GM10847 (cell line): ENCODE data around the gene FAM50B.

Source experiments
- POLR2A ChIP-seq: IDR thresholded peaks from 2 replicates; pipeline ENCODE4 v1.6.1; 2011; ENCODE audit not compliant: insufficient read length; ENCODE audit errors: extremely low read depth

Gene FAM50B

DNA sequence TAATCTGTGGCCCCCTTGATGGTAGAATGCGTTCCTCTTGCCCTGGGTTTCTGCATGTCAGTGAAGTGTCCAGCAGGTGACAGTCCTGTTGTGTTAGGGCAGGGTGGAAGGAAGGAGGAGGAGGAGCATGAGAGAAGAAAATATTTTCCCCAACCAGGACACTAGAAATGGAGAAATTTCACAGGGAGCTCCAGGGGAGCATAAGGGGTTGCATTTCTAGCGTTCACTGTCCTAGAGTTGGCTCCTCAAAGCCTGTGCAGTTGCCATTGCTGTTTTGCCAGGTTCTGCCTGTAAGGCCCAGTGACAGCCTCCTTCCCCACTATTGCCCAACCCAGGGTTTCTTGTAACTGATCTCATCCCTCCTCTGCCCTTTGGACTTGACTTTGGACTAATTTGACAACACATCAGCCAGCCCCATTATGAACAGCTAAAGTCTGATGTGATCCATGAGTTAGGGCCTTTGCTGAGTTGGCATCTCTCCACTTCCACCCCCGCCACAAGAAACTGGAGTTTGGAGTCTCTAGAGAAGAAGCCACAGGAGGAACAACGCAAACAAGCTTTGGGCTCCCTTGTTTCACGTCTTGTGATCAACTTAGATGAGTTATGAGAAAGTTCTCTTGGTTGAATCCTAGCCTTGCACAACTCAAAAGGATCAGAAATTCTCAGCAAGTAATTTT lies 14.0 kb upstream of the FAM50B start:
- TF ChIP-seq POLR2A: no peak

DNA sequence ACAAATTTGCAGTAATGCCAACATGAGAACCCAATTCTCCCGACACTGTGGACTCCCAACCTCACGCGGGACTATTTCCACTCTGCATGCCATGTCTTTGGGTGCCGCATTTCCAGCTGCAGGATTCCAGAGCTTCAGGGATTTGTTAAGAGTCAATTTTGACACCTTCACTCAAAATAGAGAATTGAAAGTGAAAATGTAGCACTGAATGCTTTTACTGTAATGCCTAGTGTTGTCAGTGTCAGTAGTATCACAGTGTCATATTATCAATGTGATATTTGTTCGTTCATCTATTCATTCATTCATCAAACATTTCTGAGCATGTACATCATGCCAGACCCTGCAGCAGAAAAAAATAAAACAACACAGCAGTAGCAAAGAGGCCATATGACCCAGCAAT lies 13.4 kb upstream of the FAM50B start:
- no peak for TF ChIP-seq POLR2A

DNA sequence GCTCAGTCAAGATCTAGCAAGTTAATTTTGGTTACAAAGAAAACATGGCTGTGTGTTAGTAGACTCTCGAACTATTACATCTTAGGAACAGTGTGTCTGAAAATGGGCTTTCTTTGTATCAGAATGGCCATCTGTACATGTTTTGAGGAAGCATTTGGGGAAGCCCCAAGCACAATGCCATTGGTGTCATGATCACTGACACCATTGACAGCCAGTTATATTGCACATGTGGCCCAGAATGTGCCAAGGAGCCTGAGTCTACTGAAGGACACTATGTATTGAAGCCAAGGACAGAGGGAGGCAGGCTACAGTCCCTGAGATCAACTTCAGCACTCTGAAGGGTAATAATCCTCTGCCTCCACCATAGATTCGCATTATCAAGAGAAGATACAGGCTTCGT lies 12.6 kb upstream of the FAM50B start:
- no peak for TF ChIP-seq POLR2A

DNA sequence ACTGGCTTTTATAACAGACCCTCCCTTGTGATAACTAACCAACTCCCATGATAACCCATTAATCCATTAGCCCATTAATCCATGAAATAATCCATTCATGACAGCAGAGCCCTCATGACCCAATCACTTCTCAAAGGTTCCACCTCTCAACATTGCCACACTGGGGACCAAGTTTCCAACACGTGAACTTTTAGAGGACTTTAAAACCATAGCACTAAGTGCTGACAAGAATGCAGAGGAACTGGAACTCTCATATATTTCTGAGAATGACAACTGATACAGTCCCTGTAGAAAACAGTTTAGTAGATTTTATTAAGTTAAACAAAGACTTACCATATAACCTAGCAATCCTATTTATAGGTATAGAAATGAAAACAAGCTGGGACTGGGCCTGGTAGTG lies 11.4 kb upstream of the FAM50B start:
- no peak for TF ChIP-seq POLR2A

DNA sequence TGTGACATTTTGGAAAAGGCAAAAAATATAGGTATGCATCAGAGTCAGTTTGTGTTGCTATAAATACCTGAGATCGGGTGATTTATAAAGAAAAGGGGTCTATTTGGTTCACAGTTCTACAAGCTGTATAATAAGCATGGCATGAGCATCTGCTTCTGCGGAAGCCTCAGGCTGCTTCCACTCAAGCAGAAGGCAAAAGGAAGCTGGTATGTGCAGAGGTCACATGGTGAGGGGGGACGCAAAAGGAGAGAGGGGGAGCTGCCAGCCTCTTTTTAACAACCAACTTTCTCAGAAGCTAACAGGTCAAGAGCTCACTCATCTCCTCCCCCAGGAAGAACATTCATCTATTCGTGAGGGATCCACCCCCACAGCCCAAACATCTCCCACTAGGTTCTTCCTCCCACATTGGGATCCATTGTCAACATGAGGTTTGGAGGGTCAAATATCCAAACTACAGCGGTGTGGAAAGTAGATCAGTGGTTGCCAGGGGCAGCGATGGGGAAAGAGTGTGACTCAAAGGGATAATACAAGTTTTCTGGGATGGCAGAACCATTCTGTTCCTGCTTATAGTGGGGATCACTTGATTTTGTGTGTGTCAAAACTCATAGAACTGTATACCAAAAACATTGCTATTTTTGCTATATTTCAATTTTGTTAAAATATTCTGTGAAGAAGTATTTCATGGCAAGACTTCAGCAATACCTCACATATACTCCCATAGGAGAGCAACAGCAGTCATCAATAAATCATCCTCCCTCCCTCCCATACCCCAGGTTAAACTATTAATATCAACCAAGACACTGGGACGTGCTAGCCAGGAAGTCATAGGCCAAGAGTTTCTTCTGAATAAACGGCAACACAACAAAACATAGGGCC lies 9.9 kb upstream of the FAM50B start:
- TF ChIP-seq POLR2A: no peak

DNA sequence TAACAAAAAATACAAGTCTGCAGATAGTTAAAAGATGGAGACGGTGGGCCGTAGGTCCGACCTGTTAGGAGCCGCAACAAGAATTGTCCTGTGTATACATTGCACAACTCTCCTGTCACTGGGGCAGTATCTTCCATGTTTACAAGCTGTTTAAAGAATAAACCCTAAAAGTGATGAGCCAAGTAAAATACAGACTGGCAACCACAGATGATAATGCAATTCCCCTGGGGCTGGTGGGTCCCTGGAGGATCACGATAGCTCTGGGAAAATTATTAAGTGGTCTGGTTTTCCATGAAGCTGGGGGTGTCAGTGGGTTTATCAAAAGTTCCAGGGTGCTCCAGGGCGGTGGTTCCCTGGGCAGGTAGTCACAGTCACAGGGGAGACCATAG lies 8.1 kb upstream of the FAM50B start:
- no peak for TF ChIP-seq POLR2A

DNA sequence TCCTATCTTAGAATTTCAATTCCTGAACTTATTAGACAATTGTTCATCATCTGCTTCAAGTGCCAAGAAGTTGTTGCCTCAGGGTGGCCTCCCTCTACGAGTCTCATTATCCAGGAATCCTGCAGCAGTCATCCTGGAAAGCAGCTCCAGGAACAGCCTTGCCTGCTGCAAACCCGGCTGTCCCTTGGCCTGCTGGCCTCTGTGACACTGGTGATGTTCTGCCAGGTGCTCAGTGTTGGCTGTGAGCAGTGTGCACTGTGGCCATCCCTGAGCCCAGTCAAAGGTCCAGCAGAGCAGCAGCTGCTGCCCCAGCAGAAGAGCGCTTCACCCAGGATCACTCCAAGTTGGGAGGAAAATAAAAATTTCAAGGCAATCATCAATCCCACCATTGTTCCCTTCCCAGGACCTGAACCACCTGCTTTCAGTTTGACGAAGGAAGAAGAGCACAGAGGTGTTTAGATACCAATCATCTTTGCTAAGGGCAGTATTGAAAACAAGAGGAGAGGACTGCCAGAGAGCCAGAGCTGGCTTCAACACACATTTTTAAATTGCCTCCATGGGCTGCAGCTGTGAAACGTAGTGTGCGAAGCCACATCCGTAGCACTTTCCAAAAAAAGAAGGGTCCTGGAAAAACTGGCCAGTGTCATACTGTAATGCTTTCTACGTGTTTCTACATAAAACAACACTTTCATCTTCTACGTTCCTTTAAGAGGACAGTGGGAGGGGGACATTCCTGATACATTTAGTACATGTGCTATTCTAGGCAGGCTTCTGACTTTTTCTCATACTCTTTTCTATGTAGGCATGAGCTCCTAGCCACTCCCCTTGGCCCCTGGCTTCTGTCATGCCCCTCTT lies 7.2 kb upstream of the FAM50B start:
- TF ChIP-seq POLR2A: no peak

DNA sequence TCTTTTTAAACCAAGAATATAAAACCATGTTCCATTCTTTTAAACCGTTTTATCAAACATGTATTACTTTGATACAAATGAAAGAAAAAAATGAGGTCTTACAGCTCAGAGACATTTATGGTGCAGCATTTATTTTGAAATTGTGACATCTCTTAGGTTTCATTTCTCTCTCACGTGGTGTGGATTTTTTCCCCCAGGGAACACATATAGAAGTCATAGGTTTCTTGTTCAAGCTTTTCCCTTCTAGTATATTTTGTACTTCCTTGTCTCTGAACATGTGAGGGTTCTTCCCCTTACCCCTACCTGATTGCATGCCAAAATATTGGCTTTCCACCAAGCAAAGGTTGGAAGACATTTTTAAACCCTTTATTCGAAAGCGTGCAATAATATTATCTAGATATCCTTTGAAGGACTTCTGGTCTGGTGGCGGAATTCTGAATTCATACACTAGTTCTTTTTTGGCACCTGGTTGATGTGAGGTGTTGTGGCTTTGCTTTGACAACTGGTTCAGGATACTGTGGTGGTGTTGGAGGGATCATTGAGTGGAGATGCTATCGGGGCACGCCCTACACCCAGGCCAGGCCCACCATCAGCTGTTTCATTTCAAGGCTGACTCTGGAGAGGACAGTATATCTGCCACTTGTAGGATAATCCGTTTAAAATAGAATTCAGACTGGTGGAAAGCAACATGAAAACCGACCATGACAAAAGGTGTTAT lies 5.6 kb upstream of the FAM50B start:
- TF ChIP-seq POLR2A: no peak

DNA sequence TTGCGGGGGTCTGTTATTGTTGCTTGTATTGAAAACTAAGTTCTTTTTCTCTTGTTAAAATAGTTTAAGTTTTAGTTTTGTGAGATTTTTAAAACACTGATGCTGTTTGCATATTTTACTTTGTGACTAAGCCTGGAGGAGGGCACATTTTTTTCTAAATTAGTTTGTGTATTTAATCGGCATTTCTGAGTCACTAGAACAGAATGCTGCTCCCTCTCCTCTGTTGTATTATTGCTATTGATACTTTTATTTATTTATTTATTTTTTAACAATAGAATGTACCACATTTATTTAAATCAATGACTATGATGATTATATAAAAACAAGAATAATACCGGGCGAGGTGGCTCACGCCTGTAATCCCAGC lies 5.1 kb upstream of the FAM50B start:
- TF ChIP-seq POLR2A: no peak

DNA sequence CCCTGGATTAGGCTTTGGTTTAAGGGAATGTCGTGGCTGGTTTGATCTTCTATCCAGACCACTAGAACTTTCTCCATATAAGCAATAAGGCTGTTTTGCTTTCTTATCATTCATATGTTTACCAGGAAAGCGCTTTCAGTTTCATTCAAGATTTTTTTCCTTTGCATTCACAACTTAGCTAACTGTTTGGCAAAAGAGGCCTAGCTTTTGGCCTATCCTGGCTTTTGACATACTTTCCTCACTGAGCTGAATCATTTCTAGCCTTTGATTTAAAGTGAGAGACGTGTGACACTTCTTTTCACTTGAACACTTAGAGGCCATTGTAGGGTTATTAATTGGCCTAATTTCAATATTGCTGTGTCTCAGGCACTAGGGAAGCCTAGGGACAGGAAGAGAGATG lies 1.7 kb upstream of the FAM50B start:
- TF ChIP-seq POLR2A: no peak

DNA sequence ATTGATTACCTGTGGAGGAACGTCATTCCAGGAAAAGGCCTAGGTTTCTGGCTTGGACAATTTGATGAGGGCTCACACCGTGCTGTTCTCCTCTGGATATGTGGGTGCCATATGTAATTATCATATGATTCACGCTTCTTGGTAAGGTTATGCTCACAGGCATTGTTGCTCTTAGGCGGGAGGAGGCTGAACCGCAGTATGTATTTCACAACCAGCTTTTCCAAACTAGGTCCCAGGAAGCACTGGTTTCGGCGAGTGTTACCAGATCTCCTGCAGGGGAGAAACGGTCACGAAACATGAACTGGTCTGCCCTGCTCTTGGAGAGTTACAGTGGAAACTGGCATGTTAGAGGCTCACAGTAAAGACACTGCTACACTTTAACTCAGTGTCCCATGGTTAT lies 793 bp upstream of the FAM50B start:
- TF ChIP-seq POLR2A: no peak

DNA sequence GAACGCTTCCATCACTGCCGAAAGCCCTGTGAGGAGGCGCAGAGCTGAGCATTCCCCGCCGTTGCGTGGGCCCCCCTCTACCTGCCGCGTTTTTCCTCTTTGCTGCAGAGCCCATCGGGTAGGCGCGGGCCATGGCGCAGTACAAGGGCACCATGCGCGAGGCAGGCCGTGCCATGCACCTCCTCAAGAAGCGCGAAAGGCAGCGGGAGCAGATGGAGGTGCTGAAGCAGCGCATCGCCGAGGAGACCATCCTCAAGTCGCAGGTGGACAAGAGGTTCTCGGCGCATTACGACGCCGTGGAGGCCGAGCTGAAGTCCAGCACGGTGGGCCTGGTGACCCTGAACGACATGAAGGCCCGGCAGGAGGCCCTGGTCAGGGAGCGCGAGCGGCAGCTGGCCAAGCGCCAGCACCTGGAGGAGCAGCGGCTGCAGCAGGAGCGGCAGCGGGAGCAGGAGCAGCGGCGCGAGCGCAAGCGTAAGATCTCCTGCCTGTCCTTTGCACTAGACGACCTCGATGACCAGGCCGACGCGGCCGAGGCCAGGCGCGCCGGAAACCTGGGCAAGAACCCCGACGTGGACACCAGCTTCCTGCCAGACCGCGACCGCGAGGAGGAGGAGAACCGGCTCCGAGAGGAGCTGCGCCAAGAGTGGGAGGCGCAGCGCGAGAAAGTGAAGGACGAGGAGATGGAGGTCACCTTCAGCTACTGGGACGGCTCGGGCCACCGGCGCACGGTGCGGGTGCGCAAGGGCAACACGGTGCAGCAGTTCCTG lies 693 bp downstream of the FAM50B start:
- no peak for TF ChIP-seq POLR2A

DNA sequence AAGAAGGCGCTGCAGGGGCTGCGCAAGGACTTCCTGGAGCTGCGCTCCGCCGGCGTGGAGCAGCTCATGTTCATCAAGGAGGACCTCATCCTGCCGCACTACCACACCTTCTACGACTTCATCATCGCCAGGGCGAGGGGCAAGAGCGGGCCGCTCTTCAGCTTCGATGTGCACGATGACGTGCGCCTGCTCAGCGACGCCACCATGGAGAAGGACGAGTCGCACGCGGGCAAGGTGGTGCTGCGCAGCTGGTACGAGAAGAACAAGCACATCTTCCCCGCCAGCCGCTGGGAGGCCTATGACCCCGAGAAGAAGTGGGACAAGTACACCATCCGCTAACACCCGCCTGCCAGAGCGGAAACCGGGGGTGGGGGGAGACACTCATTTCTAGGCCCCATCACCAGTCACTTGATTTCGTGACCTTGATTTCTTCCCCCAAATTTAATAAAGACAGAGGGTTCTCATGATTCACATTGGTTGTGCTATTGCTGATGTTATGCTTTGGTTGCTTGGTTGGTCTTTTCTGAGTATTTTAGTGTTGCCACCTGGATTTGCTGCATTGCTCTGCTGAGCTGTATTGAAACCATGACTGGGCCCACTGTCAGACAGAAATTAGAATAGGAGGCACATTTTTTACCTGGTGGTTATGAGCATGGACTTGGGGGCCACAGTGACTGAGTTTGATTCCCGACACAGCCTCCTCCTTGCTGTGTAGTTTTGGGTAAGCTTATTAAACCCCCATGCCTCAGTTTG lies 1.5 kb downstream of the FAM50B start:
- TF ChIP-seq POLR2A: no peak

DNA sequence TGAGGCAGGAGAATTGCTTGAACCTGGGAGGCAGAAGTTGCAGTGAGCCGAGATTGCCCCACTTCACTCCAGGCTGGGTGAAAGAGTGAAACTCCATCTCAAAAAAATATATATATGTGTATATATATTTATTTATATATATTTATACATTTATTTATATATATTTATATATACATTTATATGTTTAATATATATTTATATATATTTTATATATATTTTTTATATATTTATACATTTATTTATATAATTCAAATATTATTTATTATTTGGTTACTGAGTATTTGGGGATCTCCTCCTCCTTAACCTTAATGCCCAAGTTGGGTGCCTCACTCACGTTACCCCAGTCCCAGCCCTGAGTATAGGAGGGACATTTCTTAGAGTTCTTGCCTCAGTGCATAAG lies 2.7 kb downstream of the FAM50B start:
- TF ChIP-seq POLR2A: no peak
